H9 (cell line): ENCODE data around the gene TLX2. TPM values are rescaled to one million over a fixed set of nuclear protein-coding genes. Genes with fewer than 3 reads are reported as not detected.
A peak's percentile ranks its signal among the peaks of the same experiment; 100 is the strongest.

Source experiments
- DNase-seq: peaks from one replicate; pipeline ENCODE4 v3.0.0-alpha.2; 2017
- H2AFZ ChIP-seq: one replicate; pipeline ENCODE4 v1.6.1; 2013; ENCODE audit warnings: mild to moderate bottlenecking, low read length, control low read depth, moderate library complexity
- H2AK5ac ChIP-seq: 2 replicates; pipeline ENCODE4 v1.6.1; 2013; ENCODE audit warnings: low read length, control low read depth, mixed read lengths; ENCODE audit not compliant: insufficient read length
- H2BK120ac ChIP-seq: one replicate; pipeline ENCODE4 v1.6.1; 2013; ENCODE audit warnings: low read depth, mild to moderate bottlenecking, low read length, control low read depth, inconsistent platforms; ENCODE audit not compliant: poor library complexity, severe bottlenecking
- H2BK12ac ChIP-seq: 2 replicates; pipeline ENCODE4 v1.6.1; 2013; ENCODE audit warnings: low read length, control low read depth, mixed read lengths, low read depth; ENCODE audit not compliant: insufficient read length
- H2BK15ac ChIP-seq: 2 replicates; pipeline ENCODE4 v1.6.1; 2013; ENCODE audit warnings: low read depth, low read length, control low read depth
- H2BK20ac ChIP-seq: one replicate; pipeline ENCODE4 v1.6.1; 2013; ENCODE audit warnings: low read depth, mild to moderate bottlenecking, low read length, control low read depth, inconsistent platforms; ENCODE audit not compliant: poor library complexity, severe bottlenecking
- H2BK5ac ChIP-seq: 2 replicates; pipeline ENCODE4 v1.6.1; 2013; ENCODE audit warnings: low read length, control low read depth, mixed read lengths; ENCODE audit not compliant: insufficient read length
- H3K14ac ChIP-seq: 2 replicates; pipeline ENCODE4 v1.6.1; 2013; ENCODE audit warnings: low read length, control low read depth; ENCODE audit not compliant: insufficient read depth
- H3K18ac ChIP-seq: 2 replicates; pipeline ENCODE4 v1.6.1; 2013; ENCODE audit warnings: low read depth, mild to moderate bottlenecking, mixed read lengths, low read length, control low read depth; ENCODE audit not compliant: insufficient read length
- H3K23ac ChIP-seq: 2 replicates; pipeline ENCODE4 v1.6.1; 2013; ENCODE audit warnings: low read length, control low read depth, mixed read lengths, low read depth; ENCODE audit not compliant: insufficient read length
- H3K23me2 ChIP-seq: 2 replicates; pipeline ENCODE4 v1.6.1; 2013; ENCODE audit warnings: low read depth, mild to moderate bottlenecking, mixed read lengths, low read length, control low read depth; ENCODE audit not compliant: insufficient read length, poor library complexity, severe bottlenecking
- H3K27ac ChIP-seq: 2 replicates; pipeline ENCODE4 v1.5.1; 2013; ENCODE audit warnings: low read length, control low read depth, mixed read lengths, low read depth; ENCODE audit not compliant: insufficient read length
- H3K27me3 ChIP-seq: 2 replicates; pipeline ENCODE4 v1.6.1; 2013; ENCODE audit warnings: low read length, control low read depth, inconsistent platforms; ENCODE audit not compliant: insufficient read depth
- H3K4ac ChIP-seq: 2 replicates; pipeline ENCODE4 v1.6.1; 2013; ENCODE audit warnings: low read depth, mild to moderate bottlenecking, control low read depth, inconsistent platforms, low read length, moderate library complexity
- H3K4me1 ChIP-seq: 2 replicates; pipeline ENCODE4 v1.6.1; 2013; ENCODE audit warnings: low read length, control low read depth, inconsistent platforms; ENCODE audit not compliant: insufficient read depth
- H3K4me2 ChIP-seq: 2 replicates; pipeline ENCODE4 v1.6.1; 2013; ENCODE audit warnings: low read length, control low read depth, mixed read lengths; ENCODE audit not compliant: insufficient read length, insufficient read depth
- H3K56ac ChIP-seq: 2 replicates; pipeline ENCODE4 v1.6.1; 2013; ENCODE audit warnings: low read depth, mild to moderate bottlenecking, mixed read lengths, low read length, control low read depth; ENCODE audit not compliant: insufficient read length
- H3K79me1 ChIP-seq: 2 replicates; pipeline ENCODE4 v1.6.1; 2013; ENCODE audit warnings: low read depth, mild to moderate bottlenecking, moderate library complexity, low read length, control low read depth, inconsistent platforms; ENCODE audit not compliant: insufficient read depth, poor library complexity, severe bottlenecking
- H3K79me2 ChIP-seq: 2 replicates; pipeline ENCODE4 v1.6.1; 2013; ENCODE audit warnings: low read length, control low read depth, inconsistent platforms; ENCODE audit not compliant: insufficient read depth
- H3K9ac ChIP-seq: 2 replicates; pipeline ENCODE4 v1.6.1; 2013; ENCODE audit warnings: low read length, control low read depth, mixed read lengths; ENCODE audit not compliant: insufficient read length; ENCODE audit errors: extremely low read depth
- H3K9me3 ChIP-seq: one replicate; pipeline ENCODE4 v1.6.1; 2013; ENCODE audit warnings: low read depth, low read length, inconsistent platforms; ENCODE audit not compliant: control insufficient read depth
- H3T11ph ChIP-seq: one replicate; pipeline ENCODE4 v1.6.1; 2013; ENCODE audit warnings: mild to moderate bottlenecking, low read length, control low read depth, inconsistent platforms
- H4K20me1 ChIP-seq: one replicate; pipeline ENCODE4 v1.6.1; 2013; ENCODE audit not compliant: control insufficient read depth, insufficient read length, insufficient read depth
- H4K5ac ChIP-seq: 2 replicates; pipeline ENCODE4 v1.6.1; 2013; ENCODE audit warnings: low read depth, mild to moderate bottlenecking, mixed read lengths, low read length, control low read depth; ENCODE audit not compliant: insufficient read length
- H4K8ac ChIP-seq: replicated peaks from 2 replicates; pipeline ENCODE4 v1.6.1; 2013; ENCODE audit warnings: low read length, control low read depth, mixed read lengths, low read depth; ENCODE audit not compliant: insufficient read length
- H4K91ac ChIP-seq: 2 replicates; pipeline ENCODE4 v1.6.1; 2013; ENCODE audit warnings: low read depth, mild to moderate bottlenecking, moderate library complexity, mixed read lengths, low read length, control low read depth; ENCODE audit not compliant: insufficient read length
- H3K27ac Mint-ChIP-seq, 3 experiments: 2 replicates in 2 of 3; 3 replicates in 1 of 3; pipeline ENCODE4 v1.8.0; 2020 to 2021; ENCODE audit warnings: mixed read lengths in 3 of 3, mild to moderate bottlenecking in 1 of 3, moderate library complexity in 1 of 3
- H3K27me3 Mint-ChIP-seq: 2 replicates; pipeline ENCODE4 v1.8.0; 2021; ENCODE audit warnings: low read depth, mild to moderate bottlenecking, moderate library complexity, mixed read lengths
- H3K36me3 Mint-ChIP-seq, 3 experiments: 2 replicates in 2 of 3; 3 replicates in 1 of 3; pipeline ENCODE4 v1.8.0; 2020 to 2021; ENCODE audit warnings: low read depth in 3 of 3, mixed read lengths in 3 of 3; ENCODE audit not compliant: insufficient read depth in 1 of 3
- H3K4me1 Mint-ChIP-seq, 2 experiments: 2 replicates each; pipeline ENCODE4 v1.8.0; 2020; ENCODE audit warnings: mixed read lengths in 2 of 2
- H3K4me3 Mint-ChIP-seq, 2 experiments: 2 replicates in 1 of 2; 3 replicates in 1 of 2; pipeline ENCODE4 v1.8.0; 2020 to 2021; ENCODE audit warnings: mild to moderate bottlenecking in 2 of 2, mixed read lengths in 2 of 2, moderate library complexity in 1 of 2
- H3K9me3 Mint-ChIP-seq, 2 experiments: 2 replicates in 1 of 2; 3 replicates in 1 of 2; pipeline ENCODE4 v1.8.0; 2020; ENCODE audit warnings: mild to moderate bottlenecking in 2 of 2, mixed read lengths in 2 of 2, moderate library complexity in 1 of 2
- WGBS: extraction: QIAGEN DNeasy Blood & Tissue Kit; methylation state at CpG from one replicate; pipeline ENCODE4 v1.1.7; 2013; ENCODE audit warnings: missing lambda C conversion rate, low lambda C conversion rate, mixed read lengths; ENCODE audit not compliant: insufficient read length; ENCODE audit errors: extremely low coverage; 5-methylcytosine and 5-hydroxymethylcytosine counted together
- total RNA-seq: library from RNA; stranded (reverse); gene quantifications from 2 replicates; pipeline ENCODE4 v1.2.1, GENCODE V29; 2021
- TF ChIP-seq, protein P1 (sequence below): fragments of 200-600 bp; sonication (generic); conservative IDR thresholded peaks from 3 replicates; pipeline ENCODE4 v1.8.0; 2021; ENCODE audit warnings: antibody characterized with exemption, mild to moderate bottlenecking

TLX2 gene
- total RNA-seq, 1 experiment from 2014 or later, result 0.20 TPM

DNA sequence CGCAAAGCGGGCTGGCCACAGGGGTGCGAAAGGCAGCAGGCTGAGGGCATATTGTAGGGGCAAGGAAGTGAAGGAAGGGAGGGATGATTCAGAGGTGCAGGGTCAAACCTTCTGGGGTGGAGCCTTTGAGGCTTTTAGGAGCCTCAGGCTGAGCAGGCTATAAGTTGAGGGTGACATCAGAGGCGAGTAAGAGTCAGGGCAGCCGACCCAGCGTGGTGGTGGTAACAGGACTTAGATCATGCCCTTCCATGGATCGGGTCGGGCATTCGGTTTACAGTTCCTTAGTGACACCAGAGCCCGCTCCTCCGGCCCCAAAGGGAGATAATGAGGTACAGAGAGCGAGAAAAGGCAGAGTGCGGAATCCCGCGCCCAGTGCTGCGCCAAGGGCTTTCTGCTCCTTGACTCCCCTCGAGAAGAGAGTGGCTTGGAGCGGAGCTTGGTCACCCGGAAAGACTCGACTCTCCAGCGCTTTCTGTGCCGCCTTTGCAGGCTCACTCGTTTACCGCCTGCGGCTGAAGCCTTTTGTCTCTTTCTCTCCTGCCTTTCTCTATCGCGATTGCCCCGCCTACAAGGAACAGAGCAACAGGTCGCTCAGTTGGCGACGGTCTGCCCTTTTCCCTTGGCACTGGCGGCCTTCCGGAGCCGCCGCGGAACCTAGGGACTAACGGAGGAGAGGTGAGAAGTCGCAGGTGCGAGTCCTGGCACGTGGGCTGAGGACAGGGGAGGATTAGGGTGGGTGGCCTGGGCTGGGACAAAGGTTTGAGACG lies 15.6 kb upstream of the TLX2 start:
- H3K9me3 ChIP-seq, result no peaks in the 10 kb centered on the region
- DNase-seq, result peak; percentile 79
- no peak overlapping the region for H2BK120ac ChIP-seq
- no peak overlapping the region for H3K27ac ChIP-seq
- H3K23ac ChIP-seq, result no peak overlapping the region
- H2AFZ ChIP-seq, result no peak overlapping the region
- no peak overlapping the region for H3K4ac ChIP-seq
- H3K14ac ChIP-seq, result no peak overlapping the region
- peaks cover 94% of the 10 kb centered on the region for H3K27me3 Mint-ChIP-seq
- peaks cover 39% of the 10 kb centered on the region for H3K23me2 ChIP-seq
- no peaks in the 10 kb centered on the region for H3K79me2 ChIP-seq
- H3K79me1 ChIP-seq, result no peaks in the 10 kb centered on the region
- no peak overlapping the region for H4K8ac ChIP-seq
- no peak overlapping the region for H3K9ac ChIP-seq
- peak overlapping the region; percentile 59 for H3K4me2 ChIP-seq
- no peak overlapping the region for H3K18ac ChIP-seq
- H2BK5ac ChIP-seq, result no peak overlapping the region
- H3K9me3 Mint-ChIP-seq, result peaks cover 0 to 2% of the 10 kb centered on the region in 2 experiments; a peak in 2 of 5 replicates
- TF ChIP-seq, protein P1, sequence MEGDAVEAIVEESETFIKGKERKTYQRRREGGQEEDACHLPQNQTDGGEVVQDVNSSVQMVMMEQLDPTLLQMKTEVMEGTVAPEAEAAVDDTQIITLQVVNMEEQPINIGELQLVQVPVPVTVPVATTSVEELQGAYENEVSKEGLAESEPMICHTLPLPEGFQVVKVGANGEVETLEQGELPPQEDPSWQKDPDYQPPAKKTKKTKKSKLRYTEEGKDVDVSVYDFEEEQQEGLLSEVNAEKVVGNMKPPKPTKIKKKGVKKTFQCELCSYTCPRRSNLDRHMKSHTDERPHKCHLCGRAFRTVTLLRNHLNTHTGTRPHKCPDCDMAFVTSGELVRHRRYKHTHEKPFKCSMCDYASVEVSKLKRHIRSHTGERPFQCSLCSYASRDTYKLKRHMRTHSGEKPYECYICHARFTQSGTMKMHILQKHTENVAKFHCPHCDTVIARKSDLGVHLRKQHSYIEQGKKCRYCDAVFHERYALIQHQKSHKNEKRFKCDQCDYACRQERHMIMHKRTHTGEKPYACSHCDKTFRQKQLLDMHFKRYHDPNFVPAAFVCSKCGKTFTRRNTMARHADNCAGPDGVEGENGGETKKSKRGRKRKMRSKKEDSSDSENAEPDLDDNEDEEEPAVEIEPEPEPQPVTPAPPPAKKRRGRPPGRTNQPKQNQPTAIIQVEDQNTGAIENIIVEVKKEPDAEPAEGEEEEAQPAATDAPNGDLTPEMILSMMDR, result no peak
- WGBS, result no CpG with 5 or more reads among the region's 41 CpGs
- peaks cover 43 to 54% of the 10 kb centered on the region in 2 experiments for H3K4me1 Mint-ChIP-seq
- H4K20me1 ChIP-seq, result no peaks in the 10 kb centered on the region
- H4K5ac ChIP-seq, result no peak overlapping the region
- no peak overlapping the region for H2BK20ac ChIP-seq
- H4K91ac ChIP-seq, result no peak overlapping the region
- no peaks in the 10 kb centered on the region for H3K4me1 ChIP-seq
- H2AK5ac ChIP-seq, result no peak overlapping the region
- no peak overlapping the region for H2BK12ac ChIP-seq
- H3K56ac ChIP-seq, result no peak overlapping the region
- peak overlapping the region; percentile 75 to 82 for H3K4me3 Mint-ChIP-seq
- 0 out of 7 replicates have a peak overlapping the region, but pooled peaks of 1 of the 3 experiments have one; percentile 29 for H3K27ac Mint-ChIP-seq
- peaks cover 8 to 12% (median 11%) of the 10 kb centered on the region in 3 experiments for H3K36me3 Mint-ChIP-seq
- H3K27me3 ChIP-seq, result peaks cover 80% of the 10 kb centered on the region
- no peak overlapping the region for H2BK15ac ChIP-seq
- no peak overlapping the region for H3T11ph ChIP-seq
